Gastrocnemius medialis (tissue), 4 donors: ENCODE results near the gene TLCD2.

Experiments
- POLR2A ChIP-seq, 2 donors: fragments of 450-650 bp; IDR thresholded peaks; one replicate each; pipeline ENCODE4 v1.6.1; 2017; ENCODE audit warnings: antibody characterized with exemption in 2 of 2, mild to moderate bottlenecking in 2 of 2, moderate library complexity in 2 of 2
- TF ChIP-seq, protein P1 (sequence below), 5 experiments: fragments of 450-650 bp in 3 of 5; fragments of 200-600 bp in 2 of 5; sonication (generic) in 2 of 5; IDR thresholded peaks in 4 of 5; conservative IDR thresholded peaks in 1 of 5; 1 replicate in 4 of 5; 2 replicates in 1 of 5; pipeline ENCODE4 v1.5.1; 2016 to 2019; ENCODE audit warnings: antibody characterized with exemption in 5 of 5, mild to moderate bottlenecking in 3 of 5, moderate library complexity in 3 of 5

DNA sequence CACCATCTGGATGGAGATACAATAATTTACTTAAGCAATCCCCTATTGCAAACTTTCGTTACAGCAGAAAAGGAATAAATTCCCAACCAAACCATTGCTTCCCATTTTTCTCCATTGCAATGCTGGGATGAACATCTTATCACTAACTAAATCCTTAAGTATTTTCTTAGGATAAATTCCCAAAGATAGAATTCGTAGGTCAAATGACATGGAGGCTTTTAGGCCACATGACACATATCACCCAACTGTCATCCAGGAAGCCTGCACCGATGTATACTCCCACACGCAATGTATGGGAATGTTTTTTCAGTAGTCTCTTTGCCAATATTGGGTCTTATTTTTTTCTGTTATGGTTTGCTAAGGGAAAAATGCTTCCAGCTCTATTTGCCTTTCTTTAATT lies 1.6 kb upstream of the TLCD2 start:
- TF ChIP-seq, protein P1, sequence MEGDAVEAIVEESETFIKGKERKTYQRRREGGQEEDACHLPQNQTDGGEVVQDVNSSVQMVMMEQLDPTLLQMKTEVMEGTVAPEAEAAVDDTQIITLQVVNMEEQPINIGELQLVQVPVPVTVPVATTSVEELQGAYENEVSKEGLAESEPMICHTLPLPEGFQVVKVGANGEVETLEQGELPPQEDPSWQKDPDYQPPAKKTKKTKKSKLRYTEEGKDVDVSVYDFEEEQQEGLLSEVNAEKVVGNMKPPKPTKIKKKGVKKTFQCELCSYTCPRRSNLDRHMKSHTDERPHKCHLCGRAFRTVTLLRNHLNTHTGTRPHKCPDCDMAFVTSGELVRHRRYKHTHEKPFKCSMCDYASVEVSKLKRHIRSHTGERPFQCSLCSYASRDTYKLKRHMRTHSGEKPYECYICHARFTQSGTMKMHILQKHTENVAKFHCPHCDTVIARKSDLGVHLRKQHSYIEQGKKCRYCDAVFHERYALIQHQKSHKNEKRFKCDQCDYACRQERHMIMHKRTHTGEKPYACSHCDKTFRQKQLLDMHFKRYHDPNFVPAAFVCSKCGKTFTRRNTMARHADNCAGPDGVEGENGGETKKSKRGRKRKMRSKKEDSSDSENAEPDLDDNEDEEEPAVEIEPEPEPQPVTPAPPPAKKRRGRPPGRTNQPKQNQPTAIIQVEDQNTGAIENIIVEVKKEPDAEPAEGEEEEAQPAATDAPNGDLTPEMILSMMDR (IDR thresholded peaks at IDR 0.05 in 4 of 5, conservative IDR thresholded peaks at IDR 0.05 in 1 of 5), result no peak
- no peak for TF ChIP-seq POLR2A (IDR thresholded peaks at IDR 0.05)
